Measurements from ENCODE around the gene WIPF1. TPM values are rescaled to one million over a fixed set of nuclear protein-coding genes. Genes with fewer than 3 reads are reported as not detected.

Gene WIPF1
- total and polyA plus RNA-seq, 4 donors = 18.5 to 64.1 (median 49.0) TPM

- no peak overlapping the region for H3K4me3 ChIP-seq
- H3K27me3 ChIP-seq (ENCODE audit: control insufficient read depth in 3 of 3, insufficient read depth in 3 of 3, low read length in 2 of 3) = no peaks in the 10 kb centered on the region
- no peak overlapping the region for H3K9ac ChIP-seq (ENCODE audit: insufficient read depth in 1 of 2, low read length in 2 of 2)
- ATAC-seq (ENCODE audit: insufficient read depth, low FRiP score) (no peak), DNase-seq (no peak)
- no peak for TF ChIP-seq CTCF (IDR thresholded peaks at IDR 0.05; ENCODE audit: control extremely low read depth, extremely low read depth)
- H3K36me3 ChIP-seq (ENCODE audit: control insufficient read depth in 4 of 4, insufficient read depth in 4 of 4, low read length in 4 of 4) = no peaks in the 10 kb centered on the region
- H3K27ac ChIP-seq (ENCODE audit: low read depth in 1 of 2, low read length in 1 of 2) = no peak overlapping the region
- no peaks in the 10 kb centered on the region for H3K9me3 ChIP-seq (ENCODE audit: control insufficient read depth in 4 of 4, insufficient read depth in 3 of 4, low read length in 3 of 4)
- H3K4me1 ChIP-seq (ENCODE audit: control insufficient read depth in 5 of 5, insufficient read depth in 5 of 5, low read length in 5 of 5) = peaks cover 0 to 11% (median 0%) of the 10 kb centered on the region in 5 donors
Measured at GRCh38 chr2:174593041-174593440, 4.6 kb downstream of the WIPF1 start.

- no peak for ATAC-seq (ENCODE audit: insufficient read depth, low FRiP score)
- Histone ChIP-seq H3K4me1 (ENCODE audit: control insufficient read depth in 5 of 5, insufficient read depth in 5 of 5, low read length in 5 of 5) (peaks cover 0 to 9% (median 0%) of the 10 kb centered on the region in 5 donors), H3K27ac (ENCODE audit: low read depth in 1 of 2, low read length in 1 of 2) (no peak overlapping the region), H3K4me3 (no peak overlapping the region), H3K27me3 (ENCODE audit: control insufficient read depth in 3 of 3, insufficient read depth in 3 of 3, low read length in 2 of 3) (no peaks in the 10 kb centered on the region), H3K36me3 (ENCODE audit: control insufficient read depth in 4 of 4, insufficient read depth in 4 of 4, low read length in 4 of 4) (no peaks in the 10 kb centered on the region), H3K9ac (ENCODE audit: insufficient read depth in 1 of 2, low read length in 2 of 2) (no peak overlapping the region), H3K9me3 (ENCODE audit: control insufficient read depth in 4 of 4, insufficient read depth in 3 of 4, low read length in 3 of 4) (no peaks in the 10 kb centered on the region)
- WGBS, 2 donors = 78 to 81% methylated on average over 5 of the region's 5 CpGs
- TF ChIP-seq CTCF (IDR thresholded peaks at IDR 0.05; ENCODE audit: control extremely low read depth, extremely low read depth) = no peak
- DNase-seq = no peak
Measured at GRCh38 chr2:174591740-174592139, 5.9 kb downstream of the WIPF1 start.

- H3K27me3 ChIP-seq (ENCODE audit: control insufficient read depth in 3 of 3, insufficient read depth in 3 of 3, low read length in 2 of 3) = no peaks in the 10 kb centered on the region
- ATAC-seq (ENCODE audit: insufficient read depth, low FRiP score) (no peak), DNase-seq (no peak)
- H3K4me3 ChIP-seq = no peak overlapping the region
- no peak for TF ChIP-seq CTCF (IDR thresholded peaks at IDR 0.05; ENCODE audit: control extremely low read depth, extremely low read depth)
- 72 to 73% methylated on average over 5 of the region's 5 CpGs for WGBS, 2 donors
- no peaks in the 10 kb centered on the region for H3K9me3 ChIP-seq (ENCODE audit: control insufficient read depth in 4 of 4, insufficient read depth in 3 of 4, low read length in 3 of 4)
- H3K4me1 ChIP-seq (ENCODE audit: control insufficient read depth in 5 of 5, insufficient read depth in 5 of 5, low read length in 5 of 5) = peaks cover 0 to 9% (median 0%) of the 10 kb centered on the region in 5 donors
- H3K9ac ChIP-seq (ENCODE audit: insufficient read depth in 1 of 2, low read length in 2 of 2) = no peak overlapping the region
- no peaks in the 10 kb centered on the region for H3K36me3 ChIP-seq (ENCODE audit: control insufficient read depth in 4 of 4, insufficient read depth in 4 of 4, low read length in 4 of 4)
- no peak overlapping the region for H3K27ac ChIP-seq (ENCODE audit: low read depth in 1 of 2, low read length in 1 of 2)
Measured at GRCh38 chr2:174590928-174591648, 6.5 kb downstream of the WIPF1 start.

- no peaks in the 10 kb centered on the region for H3K9me3 ChIP-seq (ENCODE audit: control insufficient read depth in 4 of 4, insufficient read depth in 3 of 4, low read length in 3 of 4)
- H3K9ac ChIP-seq (ENCODE audit: insufficient read depth in 1 of 2, low read length in 2 of 2) = no peak overlapping the region
- ATAC-seq (ENCODE audit: insufficient read depth, low FRiP score) (no peak), DNase-seq (no peak)
- H3K27me3 ChIP-seq (ENCODE audit: control insufficient read depth in 3 of 3, insufficient read depth in 3 of 3, low read length in 2 of 3) = no peaks in the 10 kb centered on the region
- peaks cover 0 to 9% (median under 1%) of the 10 kb centered on the region in 5 donors for H3K4me1 ChIP-seq (ENCODE audit: control insufficient read depth in 5 of 5, insufficient read depth in 5 of 5, low read length in 5 of 5)
- WGBS, 2 donors = 68 to 75% methylated on average over 4 of the region's 4 CpGs
- H3K4me3 ChIP-seq = no peak overlapping the region
- H3K27ac ChIP-seq (ENCODE audit: low read depth in 1 of 2, low read length in 1 of 2) = no peak overlapping the region
- TF ChIP-seq CTCF (IDR thresholded peaks at IDR 0.05; ENCODE audit: control extremely low read depth, extremely low read depth) = no peak
- H3K36me3 ChIP-seq (ENCODE audit: control insufficient read depth in 4 of 4, insufficient read depth in 4 of 4, low read length in 4 of 4) = no peaks in the 10 kb centered on the region
Measured at GRCh38 chr2:174590346-174590745, 7.3 kb downstream of the WIPF1 start.
